Keratinocyte (primary cell): ENCODE data around the gene MARCHF2. TPM values are rescaled to one million over a fixed set of nuclear protein-coding genes. Genes with fewer than 3 reads are reported as not detected.

Experiments
- DNase-seq: peaks from one replicate; pipeline ENCODE4 v3.0.0-alpha.2; 2011; ENCODE audit warnings: low read depth, missing footprints, low spot score
- FAIRE-seq: peaks from 2 replicates; lab custom pipeline; 2011; peaks lifted over from hg19 to GRCh38; lab: Jason Lieb, UNC
- H2AFZ ChIP-seq: 2 replicates; pipeline ENCODE4 v1.6.0; 2012; ENCODE audit warnings: low read length, control low read depth, inconsistent platforms; ENCODE audit not compliant: control insufficient read depth
- H3K27ac ChIP-seq: 2 replicates; pipeline ENCODE4 v1.5.1; 2011; ENCODE audit warnings: low read length; ENCODE audit not compliant: control insufficient read depth, insufficient read depth
- H3K27me3 ChIP-seq: 3 replicates; pipeline ENCODE4 v1.6.0; 2011; ENCODE audit warnings: low read length; ENCODE audit not compliant: control insufficient read depth, insufficient read depth; ENCODE audit errors: extremely low read depth
- H3K36me3 ChIP-seq, 2 experiments: 2 replicates in 1 of 2; 3 replicates in 1 of 2; pipeline ENCODE4 v1.5.1; 2011; ENCODE audit warnings: low read length in 2 of 2, mild to moderate bottlenecking in 1 of 2; ENCODE audit not compliant: control insufficient read depth in 2 of 2, insufficient read depth in 2 of 2; ENCODE audit errors: extremely low read depth in 1 of 2
- H3K4me1 ChIP-seq: 3 replicates; pipeline ENCODE4 v1.5.1; 2011; ENCODE audit warnings: low read length; ENCODE audit not compliant: control insufficient read depth, insufficient read depth; ENCODE audit errors: extremely low read depth
- H3K4me2 ChIP-seq: 3 replicates; pipeline ENCODE4 v1.6.0; 2011; ENCODE audit warnings: low read depth, low read length; ENCODE audit not compliant: control insufficient read depth, insufficient read depth; ENCODE audit errors: extremely low read depth
- H3K4me3 ChIP-seq, 3 experiments: fragments of 200-600 bp in 1 of 3; sonication (generic) in 1 of 3; 2 replicates in 2 of 3; 3 replicates in 1 of 3; pipeline ENCODE4 v1.5.1; 2011 to 2016; ENCODE audit warnings: low read length in 3 of 3, mild to moderate bottlenecking in 3 of 3, control low read depth in 2 of 3, inconsistent platforms in 1 of 3, low read depth in 1 of 3, mixed read lengths in 1 of 3, mixed run types in 1 of 3, moderate library complexity in 1 of 3; ENCODE audit not compliant: control insufficient read depth in 2 of 3, insufficient read depth in 2 of 3; ENCODE audit errors: extremely low read depth in 1 of 3
- H3K79me2 ChIP-seq: 2 replicates; pipeline ENCODE4 v1.6.0; 2012; ENCODE audit warnings: low read length; ENCODE audit not compliant: control insufficient read depth, insufficient read depth
- H3K9ac ChIP-seq: 3 replicates; pipeline ENCODE4 v1.6.0; 2011; ENCODE audit warnings: low read length; ENCODE audit not compliant: control insufficient read depth, insufficient read depth; ENCODE audit errors: extremely low read depth
- H3K9me1 ChIP-seq: 3 replicates; pipeline ENCODE4 v1.6.0; 2011; ENCODE audit warnings: low read length; ENCODE audit not compliant: control insufficient read depth, insufficient read depth; ENCODE audit errors: extremely low read depth
- H3K9me3 ChIP-seq: 2 replicates; pipeline ENCODE4 v1.5.1; 2012; ENCODE audit warnings: low read depth, low read length; ENCODE audit not compliant: control insufficient read depth
- H4K20me1 ChIP-seq: 3 replicates; pipeline ENCODE4 v1.6.0; 2011; ENCODE audit warnings: low read length; ENCODE audit not compliant: control insufficient read depth, insufficient read depth; ENCODE audit errors: extremely low read depth
- EZH2 ChIP-seq: IDR thresholded peaks from one replicate; pipeline ENCODE4 v1.6.1; 2012; ENCODE audit warnings: inconsistent platforms, mild to moderate bottlenecking, low read length, moderate library complexity
- dilution Hi-C: fragments of 300-500 bp; cut with MboI; formaldehyde crosslinking; loops from one replicate; pipeline ENCODE4 v1.7.0; 2020; ENCODE audit warnings: low sequenced_read_pairs; ENCODE audit not compliant: extremely low pct_ligation_motif_present
- polyA plus RNA-seq, 5 experiments: library from polyadenylated mRNA; depleted of rRNA in 3 of 5; stranded (reverse) in 3 of 5; stranded (forward) in 1 of 5; unstranded in 1 of 5; fragments of >200 nt; gene quantifications; 1 replicate in 1 of 5; 2 replicates in 3 of 5; 3 replicates in 1 of 5; pipeline versions ENCODE4 v1.2.1 to v1.2.3, GENCODE V29; 2011 to 2012; ENCODE audit warnings: missing spikeins in 2 of 5, low read depth in 1 of 5, low replicate concordance in 1 of 5
- TF ChIP-seq, protein P1 (sequence below), 3 experiments: IDR thresholded peaks in 1 of 3; conservative IDR thresholded peaks in 1 of 3; optimal IDR thresholded peaks in 1 of 3; 2 replicates in 2 of 3; 3 replicates in 1 of 3; pipeline versions ENCODE3 to v1.5.1; 2011; ENCODE audit warnings: low read length in 3 of 3, mild to moderate bottlenecking in 3 of 3, moderate library complexity in 2 of 3, control low read depth in 1 of 3, inconsistent platforms in 1 of 3; ENCODE audit not compliant: insufficient read depth in 2 of 3; ENCODE audit errors: extremely low read depth in 1 of 3

The MARCHF2 gene
- polyA plus RNA-seq, 1 donor (not counting 4 experiments of a cell fraction or from before 2014, with no cell fraction given), result 13.7 TPM

DNA sequence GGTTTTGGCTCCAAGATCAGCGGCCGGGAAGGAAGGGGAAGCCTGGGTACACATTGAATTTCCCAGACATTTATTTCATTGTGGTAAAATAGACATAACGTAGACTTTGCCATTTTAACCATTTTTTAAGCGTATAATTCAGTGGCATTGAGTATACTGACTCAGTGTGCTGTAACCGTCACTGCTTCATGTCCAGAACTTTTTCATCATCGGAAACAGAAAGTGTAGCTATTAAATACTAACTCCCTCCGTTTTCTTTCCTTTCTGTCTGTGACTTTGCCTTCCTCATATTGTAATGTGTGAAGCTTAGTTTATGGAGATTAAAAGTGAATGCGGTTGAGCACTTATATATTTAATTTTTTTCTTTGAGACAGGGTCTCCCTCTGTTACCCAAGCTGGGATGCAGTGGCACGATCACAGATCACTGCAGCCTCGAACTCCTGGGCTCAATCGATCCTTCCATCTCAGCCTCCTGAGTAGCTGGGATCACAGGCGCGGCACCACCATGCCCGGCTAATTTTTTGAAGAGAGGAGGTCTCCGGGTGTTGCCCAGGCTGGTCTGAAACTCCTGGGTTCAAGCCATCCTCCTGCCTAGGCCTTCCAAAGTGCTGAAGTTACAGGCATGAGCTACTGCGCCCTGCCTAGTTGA is 33.1 kb downstream of the MARCHF2 start:
- H3K4me1 ChIP-seq, result peaks cover 17% of the 10 kb centered on the region
- no peak for FAIRE-seq
- dilution Hi-C loops, result no loop called here

DNA sequence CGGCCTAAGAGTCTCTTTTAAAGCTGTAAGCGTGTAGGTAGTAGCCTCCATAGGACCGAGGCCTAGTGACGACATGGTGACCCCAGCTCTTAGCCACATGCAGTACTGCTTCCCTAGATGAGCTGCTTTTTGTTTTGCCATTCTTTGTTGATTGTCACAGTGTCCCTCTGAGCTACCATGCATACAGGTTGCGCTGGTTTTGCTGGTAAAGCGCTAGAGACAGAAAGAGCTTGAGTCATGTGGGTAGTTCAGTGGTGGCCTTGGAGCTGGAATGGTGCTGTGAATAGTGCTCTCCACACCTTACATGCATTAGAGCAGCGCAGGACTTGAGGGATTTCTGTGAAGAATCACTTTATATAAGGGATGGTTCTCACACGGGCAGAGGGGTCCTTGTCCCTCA is 36.7 kb downstream of the MARCHF2 start:
- peaks cover 31% of the 10 kb centered on the region for H3K4me1 ChIP-seq
- H3K79me2 ChIP-seq, result peaks cover 93% of the 10 kb centered on the region
- no peak overlapping the region for H3K9ac ChIP-seq
- no peak for FAIRE-seq
- no peak overlapping the region for H3K27ac ChIP-seq
- H3K36me3 ChIP-seq, result peaks cover 4 to 30% of the 10 kb centered on the region in 2 experiments
- no peak overlapping the region for H3K4me3 ChIP-seq
- no peak overlapping the region for H3K4me2 ChIP-seq
- H4K20me1 ChIP-seq, result peaks cover 58% of the 10 kb centered on the region
- H3K9me1 ChIP-seq, result peaks cover 18% of the 10 kb centered on the region
- H3K9me3 ChIP-seq, result no peaks in the 10 kb centered on the region
- H3K27me3 ChIP-seq, result no peaks in the 10 kb centered on the region
- no peak for TF ChIP-seq EZH2
- TF ChIP-seq, protein P1, sequence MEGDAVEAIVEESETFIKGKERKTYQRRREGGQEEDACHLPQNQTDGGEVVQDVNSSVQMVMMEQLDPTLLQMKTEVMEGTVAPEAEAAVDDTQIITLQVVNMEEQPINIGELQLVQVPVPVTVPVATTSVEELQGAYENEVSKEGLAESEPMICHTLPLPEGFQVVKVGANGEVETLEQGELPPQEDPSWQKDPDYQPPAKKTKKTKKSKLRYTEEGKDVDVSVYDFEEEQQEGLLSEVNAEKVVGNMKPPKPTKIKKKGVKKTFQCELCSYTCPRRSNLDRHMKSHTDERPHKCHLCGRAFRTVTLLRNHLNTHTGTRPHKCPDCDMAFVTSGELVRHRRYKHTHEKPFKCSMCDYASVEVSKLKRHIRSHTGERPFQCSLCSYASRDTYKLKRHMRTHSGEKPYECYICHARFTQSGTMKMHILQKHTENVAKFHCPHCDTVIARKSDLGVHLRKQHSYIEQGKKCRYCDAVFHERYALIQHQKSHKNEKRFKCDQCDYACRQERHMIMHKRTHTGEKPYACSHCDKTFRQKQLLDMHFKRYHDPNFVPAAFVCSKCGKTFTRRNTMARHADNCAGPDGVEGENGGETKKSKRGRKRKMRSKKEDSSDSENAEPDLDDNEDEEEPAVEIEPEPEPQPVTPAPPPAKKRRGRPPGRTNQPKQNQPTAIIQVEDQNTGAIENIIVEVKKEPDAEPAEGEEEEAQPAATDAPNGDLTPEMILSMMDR (optimal IDR thresholded peaks at IDR 0.05 in 1 of 3, IDR thresholded peaks at IDR 0.05 in 1 of 3, conservative IDR thresholded peaks at IDR 0.05 in 1 of 3; ENCODE audit: extremely low read depth in 1 of 3, insufficient read depth in 2 of 3, low read length in 3 of 3), result no peak
- dilution Hi-C loops, result no loop called here
- no peak overlapping the region for H2AFZ ChIP-seq
- DNase-seq, result no peak

More for the DNA sequence above, 33.1 kb downstream of the MARCHF2 start:
- peak overlapping the region; percentile 72 to 95 (median 90) for H3K4me3 ChIP-seq
- peaks cover 61% of the 10 kb centered on the region for H3K79me2 ChIP-seq
- H3K4me2 ChIP-seq, result peak overlapping the region; percentile 87
- no peak for TF ChIP-seq EZH2
- TF ChIP-seq, protein P1 (optimal IDR thresholded peaks at IDR 0.05 in 1 of 3, IDR thresholded peaks at IDR 0.05 in 1 of 3, conservative IDR thresholded peaks at IDR 0.05 in 1 of 3; ENCODE audit: extremely low read depth in 1 of 3, insufficient read depth in 2 of 3, low read length in 3 of 3), result no peak
- H3K9ac ChIP-seq, result peak overlapping the region; percentile 97
- H3K36me3 ChIP-seq, result peaks cover 2 to 12% of the 10 kb centered on the region in 2 experiments
- H3K27me3 ChIP-seq, result no peaks in the 10 kb centered on the region
- H2AFZ ChIP-seq, result no peak overlapping the region
- H3K9me3 ChIP-seq, result no peaks in the 10 kb centered on the region
- H3K9me1 ChIP-seq, result peaks cover 6% of the 10 kb centered on the region
- DNase-seq, result no peak
- peaks cover 26% of the 10 kb centered on the region for H4K20me1 ChIP-seq
- peak overlapping the region; percentile 84 for H3K27ac ChIP-seq
